Measurements from ENCODE around the gene PTPRG. TPM values are rescaled to one million over a fixed set of nuclear protein-coding genes. Genes with fewer than 3 reads are reported as not detected.

The PTPRG gene
- total and polyA plus RNA-seq, 10 of the 15 experiments (the other 5 are each of a cell fraction or from before 2014, with no cell fraction given), result 0.29 to 20.7 (median 1.4) TPM

- TF ChIP-seq ATF3 (IDR thresholded peaks at IDR 0.05; ENCODE audit: borderline replicate concordance, extremely low read depth, low read depth, low read length) (no peak), KLF5 (IDR thresholded peaks at IDR 0.05; ENCODE audit: partially characterized antibody) (no peak), IRF4 (IDR thresholded peaks at IDR 0.05; ENCODE audit: low read depth, low read length) (no peak), HSF1 (IDR thresholded peaks at IDR 0.05; ENCODE audit: low read depth, low read length) (no peak), ZNF384 (IDR thresholded peaks at IDR 0.05; ENCODE audit: borderline replicate concordance, low read depth, low read length) (no peak), SKIL (IDR thresholded peaks at IDR 0.05; ENCODE audit: low read depth, poor library complexity, severe bottlenecking) (no peak), BACH1 (IDR thresholded peaks at IDR 0.05; ENCODE audit: borderline replicate concordance) (no peak), MYC (IDR thresholded peaks at IDR 0.05; ENCODE audit: insufficient read depth, insufficient read length, insufficient replicate concordance, low read length, severe bottlenecking) (no peak)
Observed at GRCh38 chr3:61965770-61966131, 404.4 kb downstream of the PTPRG start (continued).

GRCh38 chr3:61966200-61966599 is 404.8 kb downstream of the PTPRG start:
- DNase-seq (ENCODE audit: low read depth, low spot score) (no peak), FAIRE-seq (no peak), ATAC-seq (no peak)
- ChIA-PET POLR2A (no interaction called here), CTCF (interaction anchor here (1.1 to 1.8 kb wide), 2 partner anchors 13 to 20 kb away, joined by 3 to 4 read pairs; no protein-coding TSS in a partner anchor), SMC1A (ENCODE audit: uncharacterized antibody, unreplicated experiment) (interaction anchor here (1.0 kb wide), 1 partner anchor 9 kb away, joined by 3 read pairs; no protein-coding TSS in a partner anchor), RAD21 (ENCODE audit: unreplicated experiment) (no interaction called here)
- H3K4me1 ChIP-seq (ENCODE audit: control insufficient read depth, insufficient read depth, low read length), result no peaks in the 10 kb centered on the region
- H3K27me3 ChIP-seq (replicated peaks in 1 of 2; ENCODE audit: control insufficient read depth in 2 of 2, insufficient read depth in 2 of 2, low read length in 1 of 2), result no peaks in the 10 kb centered on the region
- BruUV-seq (replicated peaks), result no TSS peak
- in situ Hi-C loops (cut with MboI), result no loop called here
- H3K4me2 ChIP-seq (ENCODE audit: control insufficient read depth, insufficient read depth), result no peak overlapping the region
- intact Hi-C loops (cut with micrococcal nuclease; ENCODE audit: unreplicated experiment), result no loop called here
- no peaks in the 10 kb centered on the region for H3K79me2 ChIP-seq (ENCODE audit: control insufficient read depth, insufficient read depth, low read length)
- no peak overlapping the region for H2AFZ ChIP-seq (ENCODE audit: control insufficient read depth, low read depth, low read length)
- H3K4me3 ChIP-seq, result no peak overlapping the region
- no peak overlapping the region for H3K27ac ChIP-seq (ENCODE audit: control insufficient read depth, insufficient read depth)
- H3K9me3 ChIP-seq (replicated peaks; ENCODE audit: control insufficient read depth, insufficient read depth, low read length), result no peaks in the 10 kb centered on the region
- H3K36me3 ChIP-seq (ENCODE audit: control insufficient read depth in 2 of 2, insufficient read depth in 2 of 2, low read length in 1 of 2), result no peaks in the 10 kb centered on the region
- H4K20me1 ChIP-seq (ENCODE audit: control insufficient read depth, insufficient read depth), result no peaks in the 10 kb centered on the region
- H3K9ac ChIP-seq (ENCODE audit: control insufficient read depth, insufficient read depth, low read length), result no peak overlapping the region
- 11% methylated on average over 2 of the region's 2 CpGs for WGBS (ENCODE audit: insufficient coverage, insufficient replicate concordance, low lambda C conversion rate, missing lambda C conversion rate)
- TF ChIP-seq E4F1 (IDR thresholded peaks at IDR 0.05; ENCODE audit: borderline replicate concordance, partially characterized antibody) (no peak), MTA3 (IDR thresholded peaks at IDR 0.05; ENCODE audit: borderline replicate concordance, low read length) (no peak), POLR2A (IDR thresholded peaks at IDR 0.05; ENCODE audit: low read depth, low read length) (no peak), PBX3 (IDR thresholded peaks at IDR 0.05; ENCODE audit: insufficient replicate concordance, low read depth, low read length) (no peak), ETV6 (conservative IDR thresholded peaks at IDR 0.05 in 1 of 2, IDR thresholded peaks at IDR 0.05 in 1 of 2; ENCODE audit: borderline replicate concordance in 1 of 2, low read depth in 1 of 2) (no peak), KLF5 (IDR thresholded peaks at IDR 0.05; ENCODE audit: partially characterized antibody) (no peak), GABPA (IDR thresholded peaks at IDR 0.05; ENCODE audit: low read depth) (no peak)
